ENCODE measurements around the gene NOTCH2. TPM values are rescaled to one million over a fixed set of nuclear protein-coding genes. Genes with fewer than 3 reads are reported as not detected.

NOTCH2 gene
- total RNA-seq, 1 experiment from 2014 or later = 61.5 TPM

GRCh38 chr1:119968068-119968492 is 101.4 kb downstream of the NOTCH2 start:
- Histone ChIP-seq H3K9ac (ENCODE audit: low read length) (no peak overlapping the region), H3K27ac (ENCODE audit: low read length) (no peak overlapping the region), H3K9me3 (ENCODE audit: low read length) (no peaks in the 10 kb centered on the region), H3K79me2 (ENCODE audit: low read length) (peaks cover 6% of the 10 kb centered on the region; the same call in 1 of the 2 replicates), H3K4me2 (ENCODE audit: low read length) (0 out of 2 replicates have a peak overlapping the region, but pooled peaks have one; percentile 1), H2AFZ (ENCODE audit: low read length) (no peak overlapping the region), H3K9me2 (replicated peaks; ENCODE audit: low read length) (no peaks in the 10 kb centered on the region), H3F3A (ENCODE audit: low read length, unreplicated experiment) (no peaks in the 10 kb centered on the region), H3K27me3 (ENCODE audit: low read length) (no peaks in the 10 kb centered on the region), H3K36me3 (ENCODE audit: low read depth, low read length) (peaks cover 48% of the 10 kb centered on the region), H3K4me3 (ENCODE audit: low read length) (no peak overlapping the region), H3K4me1 (ENCODE audit: insufficient read depth, low read length) (peaks cover 27% of the 10 kb centered on the region), H4K20me1 (ENCODE audit: low read length) (no peaks in the 10 kb centered on the region)
- TF ChIP-seq EZH2phosphoT487 (IDR thresholded peaks at IDR 0.05; ENCODE audit: borderline replicate concordance, low read length) (no peak), CTCF (conservative IDR thresholded peaks at IDR 0.05; ENCODE audit: low read depth, low read length) (peak; percentile 92), EZH2 (IDR thresholded peaks at IDR 0.05; ENCODE audit: low read length, unreplicated experiment) (no peak)
- no TSS peak for BruUV-seq (replicated peaks)
- intact Hi-C loops (cut with micrococcal nuclease) = no loop called here
- ChIA-PET POLR2A (ENCODE audit: unreplicated experiment) (no interaction called here), CTCF (interaction anchor here (0.9 kb wide), 1 partner anchor 14 kb away, joined by 3 read pairs; no protein-coding TSS in a partner anchor)
- DNase-seq = peak; percentile 85
- ATAC-seq = peak; percentile 78

- no peak for DNase-seq
- Histone ChIP-seq H2AFZ (ENCODE audit: low read length) (no peak overlapping the region), H3K9ac (ENCODE audit: low read length) (no peak overlapping the region), H3K79me2 (ENCODE audit: low read length) (no peaks in the 10 kb centered on the region), H3K4me1 (ENCODE audit: insufficient read depth, low read length) (peaks cover 13% of the 10 kb centered on the region), H3K36me3 (ENCODE audit: low read depth, low read length) (peaks cover 52% of the 10 kb centered on the region), H3K4me3 (ENCODE audit: low read length) (no peak overlapping the region), H3K27ac (ENCODE audit: low read length) (no peak overlapping the region), H3K9me3 (ENCODE audit: low read length) (no peaks in the 10 kb centered on the region), H4K20me1 (ENCODE audit: low read length) (no peaks in the 10 kb centered on the region), H3K27me3 (ENCODE audit: low read length) (no peaks in the 10 kb centered on the region), H3K4me2 (ENCODE audit: low read length) (no peak overlapping the region), H3F3A (ENCODE audit: low read length, unreplicated experiment) (no peaks in the 10 kb centered on the region), H3K9me2 (replicated peaks; ENCODE audit: low read length) (no peaks in the 10 kb centered on the region)
- no TSS peak for BruUV-seq (replicated peaks)
- ChIA-PET CTCF (no interaction called here), POLR2A (ENCODE audit: unreplicated experiment) (no interaction called here)
- TF ChIP-seq CTCF (conservative IDR thresholded peaks at IDR 0.05; ENCODE audit: low read depth, low read length) = no peak
- no peak for TF ChIP-seq EZH2phosphoT487 (IDR thresholded peaks at IDR 0.05; ENCODE audit: borderline replicate concordance, low read length)
- no peak for TF ChIP-seq EZH2 (IDR thresholded peaks at IDR 0.05; ENCODE audit: low read length, unreplicated experiment)
- ATAC-seq = no peak
- intact Hi-C loops (cut with micrococcal nuclease) = no loop called here
These were observed 102.8 kb downstream of the NOTCH2 start for GRCh38 chr1:119966681-119967080.

- Histone ChIP-seq H2AFZ (ENCODE audit: low read length) (no peak overlapping the region), H3K36me3 (ENCODE audit: low read depth, low read length) (peaks cover 46% of the 10 kb centered on the region), H3K4me1 (ENCODE audit: insufficient read depth, low read length) (peaks cover 13% of the 10 kb centered on the region), H3K27ac (ENCODE audit: low read length) (no peak overlapping the region), H3K4me3 (ENCODE audit: low read length) (no peak overlapping the region), H4K20me1 (ENCODE audit: low read length) (no peaks in the 10 kb centered on the region), H3K9me2 (replicated peaks; ENCODE audit: low read length) (no peaks in the 10 kb centered on the region), H3K27me3 (ENCODE audit: low read length) (no peaks in the 10 kb centered on the region), H3K9ac (ENCODE audit: low read length) (no peak overlapping the region), H3F3A (ENCODE audit: low read length, unreplicated experiment) (no peaks in the 10 kb centered on the region), H3K9me3 (ENCODE audit: low read length) (no peaks in the 10 kb centered on the region), H3K79me2 (ENCODE audit: low read length) (no peaks in the 10 kb centered on the region), H3K4me2 (ENCODE audit: low read length) (no peak overlapping the region)
- no peak for DNase-seq
- intact Hi-C loops (cut with micrococcal nuclease) = no loop called here
- ChIA-PET POLR2A (ENCODE audit: unreplicated experiment) (no interaction called here), CTCF (no interaction called here)
- no peak for ATAC-seq
- no peak for TF ChIP-seq CTCF (conservative IDR thresholded peaks at IDR 0.05; ENCODE audit: low read depth, low read length)
- TF ChIP-seq EZH2phosphoT487 (IDR thresholded peaks at IDR 0.05; ENCODE audit: borderline replicate concordance, low read length) = no peak
- TF ChIP-seq EZH2 (IDR thresholded peaks at IDR 0.05; ENCODE audit: low read length, unreplicated experiment) = no peak
- BruUV-seq (replicated peaks) = no TSS peak
These were observed 103.4 kb downstream of the NOTCH2 start for GRCh38 chr1:119966020-119966419.

Measured in PC-3 (cell line).